A204.1 (cell line): ENCODE results near the gene DOCK11.
A peak's percentile ranks its signal among the peaks of the same experiment; 100 is the strongest.

ENCODE experiments used
- FAIRE-seq: peaks from 2 replicates; lab custom pipeline; 2012; peaks lifted over from hg19 to GRCh38; lab: Jason Lieb, UNC

Gene DOCK11

GRCh38 chrX:118630848-118631247 is 135.2 kb downstream of the DOCK11 start:
- FAIRE-seq = no peak

- no peak for FAIRE-seq
Observed at GRCh38 chrX:118631586-118631985, 136.0 kb downstream of the DOCK11 start.

- FAIRE-seq = no peak
Observed at GRCh38 chrX:118632862-118633261, 137.2 kb downstream of the DOCK11 start.

GRCh38 chrX:118633530-118633929 is 137.9 kb downstream of the DOCK11 start:
- FAIRE-seq = no peak

- no peak for FAIRE-seq
Observed at GRCh38 chrX:118634336-118634735, 138.7 kb downstream of the DOCK11 start.

GRCh38 chrX:118637997-118638396 is 142.4 kb downstream of the DOCK11 start:
- peak; percentile 95 for FAIRE-seq

GRCh38 chrX:118644378-118644777 is 148.8 kb downstream of the DOCK11 start:
- FAIRE-seq = peak; percentile 96

- FAIRE-seq = no peak
Observed at GRCh38 chrX:118652717-118653116, 157.1 kb downstream of the DOCK11 start.

- no peak for FAIRE-seq
Observed at GRCh38 chrX:118654331-118654730, 158.7 kb downstream of the DOCK11 start.

GRCh38 chrX:118655561-118656246 is 160.1 kb downstream of the DOCK11 start:
- no peak for FAIRE-seq

- no peak for FAIRE-seq
Observed at GRCh38 chrX:118657413-118657812, 161.8 kb downstream of the DOCK11 start.

- no peak for FAIRE-seq
Observed at GRCh38 chrX:118660085-118660484, 164.5 kb downstream of the DOCK11 start.

GRCh38 chrX:118665204-118665603 is 169.6 kb downstream of the DOCK11 start:
- no peak for FAIRE-seq

GRCh38 chrX:118666521-118666920 is 170.9 kb downstream of the DOCK11 start:
- FAIRE-seq = no peak

- FAIRE-seq = no peak
Observed at GRCh38 chrX:118669435-118669834, 173.8 kb downstream of the DOCK11 start.

- no peak for FAIRE-seq
Observed at GRCh38 chrX:118675326-118675965, 179.8 kb downstream of the DOCK11 start.

- no peak for FAIRE-seq
Observed at GRCh38 chrX:118675966-118676349, 180.3 kb downstream of the DOCK11 start.

GRCh38 chrX:118677318-118677717 is 181.7 kb downstream of the DOCK11 start:
- FAIRE-seq = no peak

GRCh38 chrX:118679290-118679689 is 183.7 kb downstream of the DOCK11 start:
- FAIRE-seq = no peak

- no peak for FAIRE-seq
Observed at GRCh38 chrX:118682258-118683014, 186.8 kb downstream of the DOCK11 start.

- no peak for FAIRE-seq
Observed at GRCh38 chrX:118685393-118685792, 189.8 kb downstream of the DOCK11 start.

GRCh38 chrX:118688935-118689334 is 193.3 kb downstream of the DOCK11 start:
- FAIRE-seq = no peak

GRCh38 chrX:118693843-118694242 is 198.2 kb downstream of the DOCK11 start:
- no peak for FAIRE-seq
